ENCODE results near the gene COQ8A.

GRCh38 chr1:227016990-227017389 is 76.9 kb downstream of the COQ8A start:
- no peak for TF ChIP-seq ESRRG (CRISPR knock-in tag; IDR thresholded peaks at IDR 0.05)
- TF ChIP-seq ZFP3 (CRISPR knock-in tag; IDR thresholded peaks at IDR 0.05), result no peak
- TF ChIP-seq OSR1 (CRISPR knock-in tag; IDR thresholded peaks at IDR 0.05), result no peak
- no peak for TF ChIP-seq POU6F1 (CRISPR knock-in tag; IDR thresholded peaks at IDR 0.05; ENCODE audit: borderline replicate concordance, low read depth)
- no peak for TF ChIP-seq PATZ1 (CRISPR knock-in tag; IDR thresholded peaks at IDR 0.05; ENCODE audit: borderline replicate concordance)
- TF ChIP-seq ARNTL (CRISPR knock-in tag; IDR thresholded peaks at IDR 0.05; ENCODE audit: borderline replicate concordance, low read depth), result no peak
- no peak for TF ChIP-seq ZFP30 (CRISPR knock-in tag; IDR thresholded peaks at IDR 0.05)
- TF ChIP-seq RARB (CRISPR knock-in tag; IDR thresholded peaks at IDR 0.05), result no peak
- TF ChIP-seq TCF4 (CRISPR knock-in tag; IDR thresholded peaks at IDR 0.05; ENCODE audit: borderline replicate concordance), result no peak
- TF ChIP-seq BACH2 (CRISPR knock-in tag; IDR thresholded peaks at IDR 0.05; ENCODE audit: borderline replicate concordance), result no peak
- TF ChIP-seq TSHZ2 (CRISPR knock-in tag; IDR thresholded peaks at IDR 0.05), result no peak
- no peak for TF ChIP-seq ZNF70 (CRISPR knock-in tag; IDR thresholded peaks at IDR 0.05)
- no peak for TF ChIP-seq ZC3H10 (CRISPR knock-in tag; IDR thresholded peaks at IDR 0.05)

Measured in SK-N-SH treated with all-trans-retinoic acid at 6 μM for 48 hours (cell line).